ENCODE data around the gene UXT. TPM values are rescaled to one million over a fixed set of nuclear protein-coding genes. Genes with fewer than 3 reads are reported as not detected.

Gene UXT
- polyA plus RNA-seq, 1 of the 3 experiments (the other 2 are of a cell fraction), result 205 TPM

DNA sequence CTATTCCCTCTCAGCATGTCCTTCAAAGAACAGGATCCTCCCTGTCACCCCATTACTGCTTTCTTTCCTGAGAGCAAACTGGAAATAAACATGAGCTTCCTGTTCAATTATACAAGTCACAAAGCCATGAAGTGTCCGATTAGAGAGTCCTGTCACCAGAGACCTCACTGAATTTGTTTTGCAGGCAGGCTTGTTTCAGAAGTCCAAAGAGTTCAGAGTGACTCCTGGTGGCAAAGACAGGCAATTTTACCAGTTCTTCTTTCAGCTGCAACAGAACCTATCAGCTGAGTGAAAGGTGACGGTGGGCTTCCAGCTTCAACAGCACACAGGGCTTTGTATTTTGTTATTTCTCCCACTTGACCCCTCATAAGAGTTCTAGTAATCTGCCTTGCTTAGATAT, 15.1 kb downstream of the UXT start:
- H3K9ac ChIP-seq, result no peak overlapping the region
- H3K27ac ChIP-seq (ENCODE audit: low read depth in 2 of 2, low read length in 1 of 2), result no peak overlapping the region
- H3K4me1 ChIP-seq (ENCODE audit: control insufficient read depth in 1 of 2, insufficient read depth in 2 of 2, low read depth in 1 of 2, low read length in 1 of 2), result no peaks in the 10 kb centered on the region; a peak in 1 of 4 replicates
- no peak overlapping the region for H2AFZ ChIP-seq (ENCODE audit: low read depth)
- H3K9me3 ChIP-seq, result no peaks in the 10 kb centered on the region
- ChIA-PET POLR2A (interaction anchor here (0.8 kb wide), 1 partner anchor 20 kb away, joined by 3 read pairs; no protein-coding TSS in a partner anchor), CTCF (interaction anchor here (0.7 to 2.8 kb wide), 23 partner anchors 10 to 383 kb away, joined by 3 to 14 read pairs (median 3); partner anchors contain the start of genes CFP and TIMP1)
- WGBS (ENCODE audit: low lambda C conversion rate), result 17% methylated on average over 2 of the region's 2 CpGs
- H3K4me3 ChIP-seq (ENCODE audit: low read depth in 2 of 2, low read length in 1 of 2), result no peak overlapping the region
- DNase-seq, result no peak
- H3K9me2 ChIP-seq, result no peaks in the 10 kb centered on the region
- TF ChIP-seq, protein P1, sequence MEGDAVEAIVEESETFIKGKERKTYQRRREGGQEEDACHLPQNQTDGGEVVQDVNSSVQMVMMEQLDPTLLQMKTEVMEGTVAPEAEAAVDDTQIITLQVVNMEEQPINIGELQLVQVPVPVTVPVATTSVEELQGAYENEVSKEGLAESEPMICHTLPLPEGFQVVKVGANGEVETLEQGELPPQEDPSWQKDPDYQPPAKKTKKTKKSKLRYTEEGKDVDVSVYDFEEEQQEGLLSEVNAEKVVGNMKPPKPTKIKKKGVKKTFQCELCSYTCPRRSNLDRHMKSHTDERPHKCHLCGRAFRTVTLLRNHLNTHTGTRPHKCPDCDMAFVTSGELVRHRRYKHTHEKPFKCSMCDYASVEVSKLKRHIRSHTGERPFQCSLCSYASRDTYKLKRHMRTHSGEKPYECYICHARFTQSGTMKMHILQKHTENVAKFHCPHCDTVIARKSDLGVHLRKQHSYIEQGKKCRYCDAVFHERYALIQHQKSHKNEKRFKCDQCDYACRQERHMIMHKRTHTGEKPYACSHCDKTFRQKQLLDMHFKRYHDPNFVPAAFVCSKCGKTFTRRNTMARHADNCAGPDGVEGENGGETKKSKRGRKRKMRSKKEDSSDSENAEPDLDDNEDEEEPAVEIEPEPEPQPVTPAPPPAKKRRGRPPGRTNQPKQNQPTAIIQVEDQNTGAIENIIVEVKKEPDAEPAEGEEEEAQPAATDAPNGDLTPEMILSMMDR (IDR thresholded peaks at IDR 0.05), result peak; percentile 55
- TF ChIP-seq SMC3 (IDR thresholded peaks at IDR 0.05; ENCODE audit: low read depth, low read length), result peak; percentile 36
- peak; percentile 55 for TF ChIP-seq RAD21 (IDR thresholded peaks at IDR 0.05; ENCODE audit: low read length)
- no peak for TF ChIP-seq MEF2A (IDR thresholded peaks at IDR 0.05; ENCODE audit: borderline replicate concordance, low read depth)
- no peaks in the 10 kb centered on the region for H3F3A ChIP-seq (replicated peaks; ENCODE audit: insufficient read depth)
- H3K36me3 ChIP-seq (replicated peaks in 1 of 2; ENCODE audit: control insufficient read depth in 1 of 2, insufficient read depth in 2 of 2, low read length in 1 of 2), result peaks cover 20 to 22% of the 10 kb centered on the region in 2 experiments
- peaks cover 7% of the 10 kb centered on the region; the same call in 1 of the 2 replicates for H3K79me2 ChIP-seq (ENCODE audit: insufficient read depth)
- H4K20me1 ChIP-seq (ENCODE audit: insufficient read depth), result no peaks in the 10 kb centered on the region
- no peak overlapping the region for H3K4me2 ChIP-seq
- peaks cover 9% of the 10 kb centered on the region; the same call in 1 of the 2 replicates for H3K27me3 ChIP-seq (ENCODE audit: insufficient read depth)

- no peaks in the 10 kb centered on the region; the same call in 1 of the 2 replicates for H3K27me3 ChIP-seq (ENCODE audit: insufficient read depth)
- H3K9ac ChIP-seq, result no peak overlapping the region
- peaks cover 17 to 32% of the 10 kb centered on the region in 2 experiments for H3K36me3 ChIP-seq (replicated peaks in 1 of 2; ENCODE audit: control insufficient read depth in 1 of 2, insufficient read depth in 2 of 2, low read length in 1 of 2)
- H4K20me1 ChIP-seq (ENCODE audit: insufficient read depth), result no peaks in the 10 kb centered on the region
- H3K4me1 ChIP-seq (ENCODE audit: control insufficient read depth in 1 of 2, insufficient read depth in 2 of 2, low read depth in 1 of 2, low read length in 1 of 2), result no peaks in the 10 kb centered on the region
- ChIA-PET POLR2A (no interaction called here), CTCF (no interaction called here)
- no peak overlapping the region for H3K4me2 ChIP-seq
- H3K27ac ChIP-seq (ENCODE audit: low read depth in 2 of 2, low read length in 1 of 2), result no peak overlapping the region
- no peaks in the 10 kb centered on the region for H3K9me2 ChIP-seq
- no peak for DNase-seq
- H3K9me3 ChIP-seq, result no peaks in the 10 kb centered on the region
- H3K4me3 ChIP-seq (ENCODE audit: low read depth in 2 of 2, low read length in 1 of 2), result no peak overlapping the region
- no peak for TF ChIP-seq ZBTB33 (IDR thresholded peaks at IDR 0.05; ENCODE audit: borderline replicate concordance, low read depth)
- TF ChIP-seq RXRA (IDR thresholded peaks at IDR 0.05; ENCODE audit: borderline replicate concordance, low read depth), result no peak
- no peak for TF ChIP-seq SIN3A (IDR thresholded peaks at IDR 0.05; ENCODE audit: borderline replicate concordance, low read depth, low read length)
- TF ChIP-seq NRF1 (IDR thresholded peaks at IDR 0.05; ENCODE audit: low read depth, low read length), result no peak
- TF ChIP-seq FOXM1 (IDR thresholded peaks at IDR 0.05; ENCODE audit: low read depth), result no peak
- TF ChIP-seq, protein P1 (IDR thresholded peaks at IDR 0.05), result no peak
- TF ChIP-seq NFIC (IDR thresholded peaks at IDR 0.05; ENCODE audit: borderline replicate concordance), result no peak
- TF ChIP-seq TAF1 (IDR thresholded peaks at IDR 0.05; ENCODE audit: borderline replicate concordance, low read depth, low read length), result no peak
- no peak overlapping the region for H2AFZ ChIP-seq (ENCODE audit: low read depth)
- no peaks in the 10 kb centered on the region for H3F3A ChIP-seq (replicated peaks; ENCODE audit: insufficient read depth)
- 58% methylated on average over 6 of the region's 14 CpGs for WGBS (ENCODE audit: low lambda C conversion rate)
- H3K79me2 ChIP-seq (ENCODE audit: insufficient read depth), result no peaks in the 10 kb centered on the region
Measured at GRCh38 chrX:47638816-47639215, 20.2 kb downstream of the UXT start.

All from SK-N-SH (cell line).